Subcutaneous abdominal adipose tissue (tissue), 5 donors: ENCODE results near the gene FDPS.

Experiments
- H3K27ac ChIP-seq: one replicate; pipeline ENCODE4 v1.7.0; 2013; ENCODE audit warnings: low read depth, mild to moderate bottlenecking, inconsistent platforms, low read length, moderate library complexity
- H3K27me3 ChIP-seq, 5 donors: one replicate each; pipeline ENCODE4 v1.7.0; 2013; ENCODE audit warnings: low read length in 5 of 5, inconsistent platforms in 1 of 5; ENCODE audit not compliant: control insufficient read depth in 5 of 5, insufficient read depth in 4 of 5
- H3K36me3 ChIP-seq, 5 donors: one replicate each; pipeline ENCODE4 v1.7.0; 2013; ENCODE audit warnings: low read length in 5 of 5; ENCODE audit not compliant: control insufficient read depth in 5 of 5, insufficient read depth in 5 of 5
- H3K4me1 ChIP-seq, 5 donors: one replicate each; pipeline ENCODE4 v1.7.0; 2013; ENCODE audit warnings: low read length in 5 of 5, mild to moderate bottlenecking in 3 of 5, moderate library complexity in 1 of 5; ENCODE audit not compliant: control insufficient read depth in 5 of 5, insufficient read depth in 5 of 5
- H3K4me3 ChIP-seq, 5 donors: one replicate each; pipeline ENCODE4 v1.7.0; 2013; ENCODE audit warnings: low read length in 5 of 5, low read depth in 1 of 5
- H3K9ac ChIP-seq, 5 donors: one replicate each; pipeline ENCODE4 v1.7.0; 2013; ENCODE audit warnings: low read length in 5 of 5, mild to moderate bottlenecking in 4 of 5, moderate library complexity in 3 of 5
- H3K9me3 ChIP-seq, 5 donors: one replicate each; pipeline ENCODE4 v1.7.0; 2013; ENCODE audit warnings: low read length in 5 of 5; ENCODE audit not compliant: control insufficient read depth in 5 of 5
- donor health status: healthy.
- donor health status: healthy.
- donor health status: healthy.
- donor health status: healthy.
- donor health status: healthy.

The FDPS gene

GRCh38 chr1:155334962-155335361 is 26.3 kb downstream of the FDPS start:
- no peak overlapping the region for H3K27ac ChIP-seq
- peaks cover 0 to 4% (median 0%) of the 10 kb centered on the region in 5 donors for H3K4me1 ChIP-seq
- no peaks in the 10 kb centered on the region for H3K9me3 ChIP-seq
- H3K27me3 ChIP-seq: no peaks in the 10 kb centered on the region
- H3K4me3 ChIP-seq: no peak overlapping the region
- H3K9ac ChIP-seq: no peak overlapping the region
- peaks cover 46 to 72% (median 58%) of the 10 kb centered on the region in 5 donors for H3K36me3 ChIP-seq

GRCh38 chr1:155339515-155340097 is 30.9 kb downstream of the FDPS start:
- Histone ChIP-seq H3K36me3 (peaks cover 66 to 88% (median 74%) of the 10 kb centered on the region in 5 donors), H3K4me3 (no peak overlapping the region), H3K27me3 (no peaks in the 10 kb centered on the region), H3K9me3 (no peaks in the 10 kb centered on the region), H3K4me1 (no peaks in the 10 kb centered on the region), H3K9ac (no peak overlapping the region), H3K27ac (no peak overlapping the region)

DNA sequence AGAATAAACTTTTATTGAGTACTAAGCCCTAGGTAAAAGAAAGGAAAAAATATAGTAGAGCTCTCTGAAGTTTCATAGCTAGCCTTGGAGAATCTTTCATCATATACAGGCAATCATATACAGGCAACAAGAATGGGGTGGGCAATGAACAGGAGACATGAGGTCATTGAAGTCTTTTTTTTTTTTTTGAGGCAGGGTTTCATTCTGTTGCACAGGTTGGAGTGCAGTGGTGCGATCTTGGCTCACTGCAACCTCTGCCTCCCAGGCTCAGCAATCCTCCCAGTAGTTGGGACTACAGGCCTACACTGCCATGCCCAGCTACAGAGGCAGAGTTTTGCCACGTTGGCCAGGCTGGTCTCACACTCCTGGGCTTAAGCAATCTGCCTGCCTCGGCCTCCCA is 34.2 kb downstream of the FDPS start:
- Histone ChIP-seq H3K36me3 (peaks cover 62 to 93% (median 78%) of the 10 kb centered on the region in 5 donors), H3K27ac (no peak overlapping the region), H3K4me3 (no peak overlapping the region), H3K9me3 (no peaks in the 10 kb centered on the region), H3K9ac (no peak overlapping the region), H3K27me3 (no peaks in the 10 kb centered on the region), H3K4me1 (no peaks in the 10 kb centered on the region)

GRCh38 chr1:155352631-155353030 is 44.0 kb downstream of the FDPS start:
- Histone ChIP-seq H3K27ac (no peak overlapping the region), H3K4me3 (no peak overlapping the region), H3K27me3 (no peaks in the 10 kb centered on the region), H3K9ac (no peak overlapping the region), H3K9me3 (no peaks in the 10 kb centered on the region), H3K36me3 (peaks cover 40 to 84% (median 62%) of the 10 kb centered on the region in 5 donors), H3K4me1 (no peaks in the 10 kb centered on the region)

DNA sequence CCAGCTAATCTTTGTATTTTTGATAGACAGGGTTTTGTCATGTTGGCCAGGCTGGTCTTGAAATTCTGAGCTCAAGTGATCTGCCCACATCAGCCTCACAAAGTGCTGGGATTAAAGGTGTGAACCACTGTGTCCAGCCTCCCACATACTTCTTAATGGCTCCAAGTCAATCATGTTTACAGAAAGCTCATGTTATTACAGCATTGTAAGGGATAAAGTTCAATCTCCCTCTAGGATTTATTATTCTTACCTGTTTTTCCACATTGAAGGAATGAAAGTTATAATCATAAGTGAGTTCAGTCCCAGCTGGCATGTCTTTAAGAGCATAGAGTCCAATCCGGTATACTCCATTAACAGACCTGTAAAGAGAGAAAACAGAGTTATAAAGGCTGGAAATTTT is 51.4 kb downstream of the FDPS start:
- Histone ChIP-seq H3K27ac (no peak overlapping the region), H3K9ac (no peak overlapping the region), H3K27me3 (no peaks in the 10 kb centered on the region), H3K9me3 (no peaks in the 10 kb centered on the region), H3K4me1 (no peaks in the 10 kb centered on the region), H3K36me3 (peaks cover 14 to 64% (median 36%) of the 10 kb centered on the region in 5 donors), H3K4me3 (no peak overlapping the region)
